Stimulated activated naive CD4-positive, alpha-beta T cell treated with Interleukin-2 at 50 U/mL for 16 hours (primary cell): Measurements from ENCODE around the gene ARMC8.

Experiments used
- DNase-seq: peaks from one replicate; lab custom pipeline; 2025; lab: John Stamatoyannopoulos, UW

Gene ARMC8

DNA sequence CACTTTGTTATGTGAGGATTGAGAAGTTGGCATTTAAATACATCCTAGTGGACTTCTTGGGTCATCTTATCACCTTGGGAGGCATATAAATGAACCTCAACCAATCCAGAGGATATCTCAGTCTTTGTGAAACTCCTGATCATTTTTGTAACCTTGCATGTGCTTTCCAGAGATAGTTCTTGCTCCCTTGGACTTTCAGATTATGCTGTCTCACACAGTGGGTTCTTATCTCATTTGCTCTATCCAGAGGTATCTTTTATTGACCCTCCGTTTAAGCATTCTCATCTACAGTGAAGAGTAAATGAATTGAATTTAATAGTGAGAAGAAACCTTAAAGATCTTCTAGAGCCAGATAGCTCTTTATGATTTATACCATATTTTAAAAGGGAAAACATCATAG lies 10.4 kb downstream of the ARMC8 start:
- no peak for DNase-seq

DNA sequence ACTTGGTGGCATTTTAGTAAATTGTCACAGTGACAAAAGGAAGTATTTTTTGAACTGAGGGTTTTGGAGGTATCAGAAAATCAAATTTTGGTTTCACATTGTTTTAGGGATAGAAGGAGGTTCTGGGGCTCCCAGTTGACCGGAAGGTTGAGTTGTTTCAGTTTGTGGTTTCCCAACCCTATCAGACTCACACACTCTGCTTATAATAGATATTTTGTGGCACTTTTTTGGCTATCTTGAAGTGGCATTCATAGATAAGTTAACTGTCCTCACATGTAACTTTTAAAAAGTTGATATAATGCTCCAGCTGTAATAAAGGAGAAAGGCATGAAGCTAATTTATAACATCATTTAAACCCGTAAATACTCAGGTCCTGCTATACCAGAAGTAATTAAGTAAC lies 12.8 kb downstream of the ARMC8 start:
- DNase-seq, result no peak

DNA sequence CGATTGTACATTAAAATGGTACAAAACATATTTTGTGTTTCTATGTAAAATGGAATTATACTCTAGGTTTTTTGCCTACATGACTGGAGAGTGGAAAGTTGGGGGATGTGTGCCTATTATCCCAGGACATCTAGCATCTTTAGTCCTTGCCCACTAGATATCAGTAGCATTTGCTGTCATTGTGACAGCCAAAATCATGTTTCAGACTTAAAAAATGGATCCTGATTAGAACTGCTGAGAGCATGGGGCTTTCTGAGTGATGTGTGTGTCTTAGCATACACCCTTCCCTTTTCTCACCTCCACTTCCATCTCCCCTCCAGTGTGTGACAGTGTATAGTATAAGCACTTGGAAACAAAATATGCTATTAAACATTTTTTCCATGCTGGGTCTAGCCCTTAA lies 13.3 kb downstream of the ARMC8 start:
- DNase-seq, result no peak

DNA sequence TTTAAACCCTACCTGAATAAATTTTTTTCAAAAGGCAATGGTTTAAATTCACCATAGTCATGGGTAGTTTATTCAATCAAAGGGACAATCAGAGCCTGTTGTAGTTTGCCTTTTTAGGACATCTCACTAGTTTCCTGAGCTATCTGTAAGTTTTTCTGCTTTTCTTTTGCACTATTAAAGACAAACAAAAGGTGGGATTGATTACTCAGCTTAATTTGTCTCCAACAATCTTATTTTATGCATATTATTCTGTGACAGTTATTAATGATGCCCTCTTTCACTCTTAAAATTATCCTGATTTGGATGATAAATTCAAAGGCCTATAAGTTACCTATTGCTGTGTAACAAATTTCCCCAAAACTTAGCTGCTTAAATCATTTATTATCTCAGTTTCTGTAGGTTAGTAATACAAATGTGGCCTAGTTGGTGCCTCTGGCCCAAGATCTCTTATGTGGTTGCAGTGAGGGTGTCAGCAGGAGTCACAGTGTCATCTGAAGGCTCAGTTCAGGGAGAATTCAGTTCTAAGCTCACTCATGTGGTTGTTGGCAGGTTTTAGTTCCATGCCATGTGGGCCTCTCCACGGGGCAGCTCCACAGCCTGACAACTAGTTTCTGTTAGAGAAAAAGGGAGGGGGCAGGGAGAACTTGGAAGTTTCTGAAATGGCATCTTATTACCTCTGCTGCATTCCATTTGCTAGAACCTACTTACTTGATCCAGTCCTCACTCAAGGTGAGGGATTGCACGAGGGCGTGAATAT lies 16.0 kb downstream of the ARMC8 start:
- DNase-seq, result no peak

DNA sequence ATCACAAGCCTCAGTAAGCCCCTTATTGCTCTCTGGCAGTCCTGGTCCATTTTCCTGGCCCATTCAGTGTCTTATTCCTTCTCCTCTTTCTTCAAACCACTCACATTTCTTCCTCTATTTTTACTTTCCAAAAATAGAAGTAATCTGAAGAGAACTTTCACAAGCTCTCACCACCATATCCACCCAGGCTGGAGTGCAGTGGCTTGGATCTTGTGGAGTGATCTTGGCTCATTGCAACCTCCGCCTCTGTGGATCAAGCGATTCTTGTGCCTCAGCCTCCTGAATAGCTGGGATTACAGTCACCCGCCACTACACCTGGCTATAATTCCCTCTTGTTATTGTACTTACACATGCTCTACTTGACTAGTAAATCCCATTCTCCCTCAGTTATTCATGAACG lies 16.8 kb downstream of the ARMC8 start:
- DNase-seq, result no peak

DNA sequence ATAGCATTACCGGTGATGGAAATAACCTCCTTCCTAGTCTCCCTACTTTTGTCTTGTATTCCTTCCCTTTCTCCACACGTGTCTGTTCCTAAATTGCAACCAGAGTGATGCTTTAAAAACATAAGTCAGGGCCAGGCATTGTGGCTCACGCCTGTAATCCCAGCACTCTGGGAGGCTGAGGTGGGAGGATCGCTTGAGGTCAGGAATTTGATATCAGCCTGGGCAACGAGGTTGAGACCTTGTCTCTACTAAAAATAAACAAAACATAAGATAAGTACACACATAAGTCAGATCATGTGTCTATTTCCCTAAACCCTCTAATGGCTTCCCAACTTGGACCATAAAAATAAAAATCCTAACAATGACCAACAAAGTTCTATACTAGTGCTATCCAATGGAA lies 18.4 kb downstream of the ARMC8 start:
- DNase-seq, result no peak

DNA sequence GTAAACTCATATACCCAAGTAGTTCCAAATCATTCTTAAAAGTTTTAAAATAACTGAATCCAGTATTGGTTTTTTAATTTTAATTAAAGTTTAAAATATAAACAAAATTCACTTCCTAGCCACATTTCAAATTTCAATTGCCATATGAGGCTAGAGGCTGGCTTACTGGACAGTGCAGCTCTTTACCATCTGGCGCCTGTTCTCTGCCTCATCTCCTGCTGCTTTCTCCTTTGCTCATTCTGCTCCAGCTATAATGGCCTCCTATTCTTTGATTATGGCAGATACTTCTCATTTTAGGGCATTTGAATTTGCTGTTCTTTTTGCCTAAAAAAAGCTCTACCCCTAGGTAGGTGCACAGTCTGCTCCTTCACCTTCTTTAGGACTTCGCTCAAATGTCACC lies 19.1 kb downstream of the ARMC8 start:
- DNase-seq, result no peak

DNA sequence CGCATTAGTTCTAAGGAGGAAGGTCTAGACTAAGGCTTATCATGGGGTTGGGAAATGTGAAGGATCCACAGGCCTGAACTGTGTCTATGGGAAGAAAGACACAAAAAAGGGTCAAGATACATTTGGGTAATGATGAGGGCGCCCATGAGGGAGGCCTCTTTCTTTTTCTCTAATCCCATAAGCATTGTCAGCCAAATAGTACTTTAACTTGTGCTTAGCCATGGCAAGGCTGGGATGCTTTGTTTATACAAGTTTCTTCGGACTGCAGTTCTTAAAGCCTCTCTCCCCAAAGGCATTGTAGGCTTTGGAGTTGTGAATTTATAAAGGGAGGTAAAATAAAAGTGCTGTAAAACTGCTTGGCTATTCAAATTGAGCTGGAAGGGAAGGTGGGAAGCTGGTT lies 23.4 kb downstream of the ARMC8 start:
- no peak for DNase-seq

DNA sequence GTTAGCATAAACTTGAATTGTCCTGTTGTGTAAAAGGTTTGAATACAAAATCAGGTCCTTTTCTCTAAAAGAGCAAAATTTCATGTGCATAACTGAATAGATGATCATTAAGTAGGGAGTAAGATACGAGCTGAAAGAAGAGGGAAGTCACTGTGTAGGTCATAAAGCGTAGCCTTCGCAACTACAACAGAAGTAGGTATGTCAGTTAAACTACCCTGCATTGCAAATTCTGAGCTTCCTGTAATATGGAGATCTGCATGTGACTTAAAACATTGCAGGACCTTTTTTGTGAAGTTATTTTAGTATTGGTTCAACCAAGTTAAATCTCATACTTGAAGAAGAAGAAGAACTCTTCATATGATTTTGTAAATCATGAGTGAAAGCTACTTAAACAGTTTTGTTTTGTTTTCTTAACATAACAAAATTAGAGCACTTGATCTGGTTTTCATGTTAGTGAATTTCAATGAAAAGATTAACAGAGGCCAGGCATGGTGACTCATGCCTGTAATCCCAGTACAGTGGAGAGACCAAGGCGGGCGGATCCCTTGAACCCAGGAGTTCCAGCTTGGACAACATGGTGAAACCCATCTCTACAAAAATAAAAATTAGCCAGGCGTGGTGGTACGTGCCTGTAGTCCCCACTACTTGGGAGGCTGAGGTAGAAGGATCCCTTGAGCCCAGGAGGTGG lies 26.4 kb downstream of the ARMC8 start:
- no peak for DNase-seq

DNA sequence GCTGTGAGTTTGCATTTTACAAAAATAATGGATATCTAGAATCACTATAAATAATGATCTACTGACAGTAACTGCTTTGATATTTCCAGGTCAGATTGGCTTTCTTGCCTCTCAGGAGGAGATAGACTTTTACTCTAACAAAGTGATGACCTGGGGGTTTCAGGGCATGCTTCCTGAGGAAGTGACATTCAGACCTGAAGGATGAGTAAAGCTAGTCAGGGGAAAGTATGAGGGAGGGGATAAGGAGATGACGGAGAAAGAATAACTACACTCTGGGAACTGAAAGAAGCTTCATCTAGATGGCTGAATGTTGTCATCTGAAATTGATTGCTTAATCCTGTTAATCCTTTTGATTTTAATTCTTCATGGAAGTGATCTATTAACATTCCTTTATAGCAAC lies 32.2 kb downstream of the ARMC8 start:
- no peak for DNase-seq

DNA sequence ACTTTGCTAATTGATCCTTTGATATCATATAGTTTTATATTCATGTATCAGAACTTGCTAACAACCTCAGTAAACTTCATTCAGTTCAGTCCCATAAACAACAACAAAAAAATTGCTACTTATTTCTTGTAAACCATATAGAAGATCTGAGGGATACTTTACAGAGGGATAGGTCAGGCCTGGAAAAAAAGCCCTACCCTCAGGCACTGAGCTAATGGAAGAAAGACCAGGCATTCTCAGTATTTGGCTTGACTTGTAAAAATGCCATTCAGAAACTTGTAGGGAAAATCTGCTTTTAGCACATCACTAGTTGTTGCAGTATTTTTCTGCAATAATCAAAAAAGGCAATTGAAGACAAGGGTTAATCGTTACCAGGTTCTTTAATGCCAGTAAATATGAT lies 33.1 kb downstream of the ARMC8 start:
- DNase-seq, result no peak

DNA sequence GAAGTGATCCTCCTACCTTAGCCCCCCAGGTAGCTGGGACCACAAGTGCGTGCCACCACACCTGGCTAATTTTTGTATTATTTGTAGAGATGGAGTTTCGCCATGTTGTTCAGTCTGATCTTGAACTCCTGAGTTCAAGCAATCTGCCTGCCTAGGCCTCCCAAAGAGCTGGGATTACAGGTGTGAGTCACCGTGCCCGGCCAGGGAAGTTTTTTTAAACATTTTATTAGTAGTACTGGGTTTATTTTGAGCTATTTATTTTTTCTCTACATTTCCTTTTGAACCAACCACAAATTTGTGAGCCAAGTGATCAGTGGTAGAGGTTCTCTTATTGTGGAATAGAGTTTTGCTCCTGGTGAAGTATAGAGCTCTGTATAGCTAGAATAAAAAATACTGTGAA lies 33.7 kb downstream of the ARMC8 start:
- no peak for DNase-seq

DNA sequence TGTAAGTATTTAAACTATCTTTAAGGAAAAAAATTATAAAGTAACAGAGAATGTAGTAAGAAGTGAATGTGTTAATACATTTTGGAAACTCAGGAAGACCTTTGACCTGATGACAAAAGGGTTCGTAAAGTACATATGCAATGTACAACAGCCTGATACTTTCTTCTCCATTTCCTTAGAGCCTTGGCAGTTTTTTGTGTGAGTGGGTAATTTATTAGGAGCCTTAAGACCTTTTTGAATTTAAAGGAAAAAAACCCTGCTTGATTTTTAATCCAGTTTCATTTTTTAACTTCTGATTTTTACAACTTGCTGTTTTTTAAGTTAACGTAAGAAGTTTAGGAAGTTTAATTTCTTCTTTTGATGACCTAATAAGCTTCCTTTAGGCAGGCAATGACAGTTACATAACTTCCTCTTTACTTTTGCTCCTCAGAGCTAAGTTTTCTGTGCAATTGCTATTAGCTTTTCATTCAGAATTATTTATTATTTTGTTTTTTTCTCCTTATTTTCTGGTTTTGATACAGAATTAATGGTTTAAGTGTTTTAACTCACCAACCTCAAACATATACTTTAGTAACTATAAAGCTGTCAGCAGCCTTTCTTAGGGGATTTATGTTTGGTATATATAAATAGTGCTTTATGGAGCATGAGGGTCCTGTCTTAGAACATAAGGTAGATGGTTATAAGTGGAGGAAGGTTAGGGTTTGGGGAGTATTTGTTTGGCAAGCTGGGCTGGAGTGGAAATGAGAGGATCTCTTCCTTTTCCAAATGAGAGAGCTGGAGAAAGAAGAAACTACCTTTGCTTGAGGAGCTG lies 35.2 kb downstream of the ARMC8 start:
- DNase-seq, result no peak

DNA sequence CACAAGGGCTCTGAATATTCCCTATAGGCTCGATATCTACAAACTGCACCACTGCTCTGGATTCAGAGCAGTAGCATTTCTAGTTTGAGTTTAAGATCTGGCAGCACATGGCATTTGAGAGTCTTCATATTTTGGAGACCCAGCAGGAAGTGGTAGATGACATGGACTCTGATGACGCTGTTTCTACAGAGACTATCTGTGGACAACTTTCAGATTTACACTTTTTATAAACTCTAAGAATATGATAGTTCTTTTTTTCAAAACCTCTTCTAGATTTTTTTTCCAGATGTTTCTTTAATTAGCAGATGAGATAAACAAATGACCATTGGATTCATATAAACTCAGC lies 35.8 kb downstream of the ARMC8 start:
- DNase-seq, result no peak

DNA sequence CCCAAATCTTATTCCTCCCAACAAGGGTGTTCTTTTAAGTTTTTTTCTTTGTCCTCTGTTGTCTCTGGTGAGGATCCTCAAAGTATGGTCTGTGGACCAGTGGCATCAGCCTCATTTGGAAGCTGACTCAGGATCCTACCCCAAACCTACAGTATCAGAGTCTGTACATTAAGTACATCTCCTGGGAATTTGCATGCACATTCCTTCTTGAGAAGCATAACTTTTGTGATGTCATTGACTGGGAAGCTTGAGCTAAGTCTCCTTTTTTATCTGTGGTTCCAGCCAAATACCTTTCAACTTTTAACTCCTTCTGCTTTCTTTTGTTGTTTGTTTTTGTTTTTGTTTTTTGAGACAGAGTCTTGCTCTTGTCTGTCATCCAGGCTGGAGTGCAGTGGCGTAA lies 40.5 kb downstream of the ARMC8 start:
- DNase-seq, result no peak

DNA sequence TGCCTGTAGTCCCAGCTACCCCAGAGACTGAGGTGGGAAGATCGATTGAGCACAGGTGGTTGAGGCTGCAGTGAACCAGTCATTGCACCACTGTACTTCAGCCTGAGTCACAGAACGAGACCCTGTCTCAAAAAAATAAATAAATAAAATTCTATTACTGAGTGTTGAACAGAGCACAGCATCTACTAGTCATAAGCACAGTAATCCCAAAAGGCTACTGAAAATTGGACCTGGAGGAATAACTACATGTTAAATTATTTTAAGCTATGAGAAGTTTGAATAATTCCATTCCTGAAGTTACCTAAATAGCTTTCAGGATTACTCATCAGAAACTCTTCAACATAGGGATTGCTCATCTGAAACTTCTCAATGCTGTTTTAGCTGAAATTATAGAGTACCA lies 43.4 kb downstream of the ARMC8 start:
- DNase-seq, result no peak

DNA sequence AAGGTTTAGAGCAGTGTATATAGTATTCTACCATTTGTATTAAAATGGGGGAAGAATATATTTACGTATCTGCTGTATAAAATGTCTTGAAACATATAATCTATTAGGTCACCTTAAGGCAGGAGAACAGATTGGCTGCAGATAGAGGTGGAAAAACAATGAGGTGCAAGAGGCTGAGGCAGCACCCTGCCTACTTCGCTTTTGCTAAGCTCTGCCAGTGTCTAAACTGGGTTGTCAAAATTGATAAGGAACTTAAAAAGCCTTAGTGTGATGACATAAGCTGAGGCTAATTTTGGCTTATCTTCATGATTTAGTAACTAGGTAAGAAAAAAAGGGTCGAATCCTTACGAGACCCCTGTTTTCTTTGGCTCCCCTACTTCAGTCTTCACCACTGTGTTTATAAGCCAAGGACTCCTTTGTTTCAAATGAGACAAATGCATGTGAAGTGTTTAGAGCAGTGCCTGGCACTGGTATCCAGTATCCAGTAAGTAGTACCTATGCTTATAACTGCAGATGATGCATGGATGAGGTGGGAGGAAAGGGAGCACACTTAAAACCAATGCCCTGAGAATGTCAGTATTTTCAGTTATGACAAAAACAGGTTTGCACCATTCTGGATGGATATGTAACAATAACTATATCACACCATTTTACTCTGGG lies 45.7 kb downstream of the ARMC8 start:
- DNase-seq, result no peak

DNA sequence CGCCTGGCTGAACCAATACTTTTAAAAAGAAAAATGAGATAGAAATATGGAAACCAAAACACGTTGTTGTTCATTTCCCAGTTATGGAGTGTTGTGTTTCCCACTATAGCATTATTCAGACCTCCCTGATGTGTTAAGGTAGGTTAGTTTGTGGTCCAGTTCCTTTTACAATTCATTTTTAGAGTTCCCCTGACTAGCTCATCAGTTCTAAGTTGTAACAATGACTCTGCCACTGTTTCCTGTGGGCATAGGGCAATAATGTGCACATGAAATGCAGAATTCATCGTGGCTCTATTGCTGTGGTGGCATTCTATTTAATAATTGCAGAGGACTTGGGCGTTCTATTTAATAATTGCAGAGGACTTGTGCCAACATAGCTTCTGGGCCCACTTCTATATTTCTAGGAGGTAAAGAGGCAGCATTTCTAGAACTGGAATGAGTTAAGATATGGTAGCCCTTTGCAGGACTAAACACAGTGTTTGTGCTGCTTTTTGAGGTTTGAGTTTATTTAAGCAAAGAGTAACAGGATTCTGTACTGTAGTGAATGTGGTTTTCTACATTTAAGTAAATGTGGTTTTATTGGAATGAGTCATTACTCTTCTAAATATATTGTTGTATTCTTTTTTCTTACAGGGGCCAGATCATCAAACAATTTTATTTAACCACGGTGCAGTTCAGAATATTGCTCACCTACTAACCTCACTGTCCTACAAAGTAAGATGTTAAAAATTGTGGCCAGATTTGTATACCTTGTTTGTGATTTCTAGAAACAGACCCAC lies 47.5 kb downstream of the ARMC8 start:
- DNase-seq, result no peak

DNA sequence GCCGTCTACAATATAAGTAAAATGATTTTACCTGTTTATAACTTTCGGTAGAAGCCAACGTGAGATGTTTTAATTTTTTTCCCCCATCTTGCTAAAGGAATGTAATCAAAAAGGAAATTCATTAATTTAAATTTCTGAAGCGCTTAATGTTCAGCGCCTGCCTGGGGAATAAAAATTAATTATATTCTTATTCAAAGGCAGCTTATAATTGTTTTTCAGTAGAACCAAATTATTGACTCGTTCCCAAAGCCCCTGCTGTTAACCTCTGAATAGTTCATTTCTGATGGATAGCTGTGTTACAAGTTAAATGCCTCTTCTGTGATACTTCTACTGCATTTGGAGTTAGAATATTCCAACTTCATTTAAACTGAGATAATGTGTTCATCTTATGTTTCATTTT lies 51.6 kb downstream of the ARMC8 start:
- DNase-seq, result no peak

DNA sequence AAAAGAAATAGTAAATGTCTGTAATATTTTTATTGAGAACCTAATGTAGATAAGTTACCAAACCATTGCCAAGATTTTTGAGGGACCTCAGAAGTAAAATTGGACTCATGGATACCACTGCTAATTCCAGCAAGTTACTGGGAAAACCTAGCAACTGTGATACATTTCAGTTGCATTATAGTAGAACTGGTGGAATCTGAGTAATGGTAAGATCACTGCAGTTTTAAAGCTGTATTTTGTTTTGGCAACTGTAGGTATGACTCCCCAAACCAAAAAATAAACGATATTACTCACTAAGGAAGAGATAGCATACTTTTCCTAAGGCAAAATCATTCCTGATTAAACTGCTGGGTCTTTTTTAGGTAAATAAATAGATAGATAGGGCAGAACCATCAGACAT lies 54.0 kb downstream of the ARMC8 start:
- DNase-seq, result no peak

DNA sequence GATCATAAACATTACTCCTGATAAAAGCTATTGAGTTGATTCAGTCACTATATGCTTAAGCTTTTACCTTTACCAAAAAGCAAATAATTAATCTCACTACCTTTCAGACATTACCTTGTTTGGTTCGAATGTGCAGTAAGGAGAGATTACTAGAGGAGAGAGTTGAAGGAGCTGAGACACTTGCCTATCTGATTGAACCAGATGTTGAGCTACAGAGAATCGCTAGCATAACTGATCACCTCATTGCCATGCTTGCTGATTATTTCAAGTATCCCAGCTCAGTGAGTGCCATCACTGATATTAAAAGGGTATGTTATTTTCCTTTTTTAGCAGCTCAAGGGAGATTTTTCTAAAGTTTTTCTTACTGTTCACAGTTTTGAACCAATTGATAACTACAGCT lies 54.6 kb downstream of the ARMC8 start:
- DNase-seq, result no peak

DNA sequence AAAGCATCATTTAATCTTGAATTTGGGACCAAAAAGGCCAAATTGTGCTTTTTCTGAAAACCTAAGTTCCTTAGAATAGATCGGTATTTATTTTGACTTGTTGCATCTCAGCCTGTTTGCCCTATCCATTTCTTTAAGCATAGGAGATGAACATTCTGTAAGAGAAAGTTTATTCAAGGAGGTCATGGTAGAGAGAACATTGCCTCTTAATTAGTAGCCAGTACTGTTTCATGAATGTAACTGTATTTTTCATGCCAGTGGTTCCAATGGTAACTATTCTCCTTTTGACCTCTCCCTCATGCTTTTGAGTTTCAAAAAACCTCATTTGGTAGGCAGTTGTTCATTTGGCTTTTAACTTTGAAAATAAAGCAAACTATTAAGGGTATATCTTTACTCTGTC lies 55.4 kb downstream of the ARMC8 start:
- no peak for DNase-seq
